ENCODE data around the gene PTOV1.

DNA sequence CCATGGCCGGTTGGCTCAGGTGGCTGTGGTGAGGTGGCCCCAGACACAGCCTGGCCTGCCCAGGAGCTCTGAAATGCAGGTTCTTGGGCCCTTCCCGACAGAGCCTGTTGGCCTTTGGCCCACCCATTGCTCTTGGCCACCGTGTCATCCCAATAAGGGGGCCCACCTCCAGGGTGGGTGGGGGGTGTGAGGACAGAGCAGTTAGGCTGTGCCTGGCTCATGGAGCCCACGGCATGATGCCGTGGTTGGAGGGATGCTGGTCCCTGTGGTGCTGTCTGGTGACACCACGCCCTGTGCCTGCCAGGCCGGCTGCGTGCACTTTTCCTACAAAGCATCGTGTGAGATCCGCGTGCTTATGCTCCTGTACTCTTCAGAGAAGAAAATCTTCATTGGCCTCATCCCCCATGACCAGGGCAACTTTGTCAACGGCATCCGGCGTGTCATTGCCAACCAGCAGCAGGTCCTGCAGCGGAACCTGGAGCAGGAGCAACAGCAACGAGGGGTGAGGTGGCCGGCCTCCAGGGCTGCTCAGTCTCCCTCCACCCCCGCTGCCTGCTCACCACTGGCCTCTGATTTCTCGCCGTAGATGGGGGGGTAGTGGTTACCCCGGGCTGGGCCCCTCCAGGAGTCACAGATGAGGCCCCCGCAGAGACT, 8.8 kb downstream of the PTOV1 start:
- TF ChIP-seq TAF1 (IDR thresholded peaks at IDR 0.05; ENCODE audit: low read depth) = no peak
- TF ChIP-seq, protein P1, sequence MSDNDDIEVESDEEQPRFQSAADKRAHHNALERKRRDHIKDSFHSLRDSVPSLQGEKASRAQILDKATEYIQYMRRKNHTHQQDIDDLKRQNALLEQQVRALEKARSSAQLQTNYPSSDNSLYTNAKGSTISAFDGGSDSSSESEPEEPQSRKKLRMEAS (IDR thresholded peaks at IDR 0.05) = no peak
- TF ChIP-seq YY1 (IDR thresholded peaks at IDR 0.05; ENCODE audit: low read depth) = no peak
- TF ChIP-seq EP300 (IDR thresholded peaks at IDR 0.05; ENCODE audit: borderline replicate concordance) = no peak
- no peak for TF ChIP-seq RAD21 (IDR thresholded peaks at IDR 0.05; ENCODE audit: low read depth)
- TF ChIP-seq EGR1 (IDR thresholded peaks at IDR 0.05) = no peak
- TF ChIP-seq NFIC (IDR thresholded peaks at IDR 0.05) = no peak
- TF ChIP-seq, protein P2, sequence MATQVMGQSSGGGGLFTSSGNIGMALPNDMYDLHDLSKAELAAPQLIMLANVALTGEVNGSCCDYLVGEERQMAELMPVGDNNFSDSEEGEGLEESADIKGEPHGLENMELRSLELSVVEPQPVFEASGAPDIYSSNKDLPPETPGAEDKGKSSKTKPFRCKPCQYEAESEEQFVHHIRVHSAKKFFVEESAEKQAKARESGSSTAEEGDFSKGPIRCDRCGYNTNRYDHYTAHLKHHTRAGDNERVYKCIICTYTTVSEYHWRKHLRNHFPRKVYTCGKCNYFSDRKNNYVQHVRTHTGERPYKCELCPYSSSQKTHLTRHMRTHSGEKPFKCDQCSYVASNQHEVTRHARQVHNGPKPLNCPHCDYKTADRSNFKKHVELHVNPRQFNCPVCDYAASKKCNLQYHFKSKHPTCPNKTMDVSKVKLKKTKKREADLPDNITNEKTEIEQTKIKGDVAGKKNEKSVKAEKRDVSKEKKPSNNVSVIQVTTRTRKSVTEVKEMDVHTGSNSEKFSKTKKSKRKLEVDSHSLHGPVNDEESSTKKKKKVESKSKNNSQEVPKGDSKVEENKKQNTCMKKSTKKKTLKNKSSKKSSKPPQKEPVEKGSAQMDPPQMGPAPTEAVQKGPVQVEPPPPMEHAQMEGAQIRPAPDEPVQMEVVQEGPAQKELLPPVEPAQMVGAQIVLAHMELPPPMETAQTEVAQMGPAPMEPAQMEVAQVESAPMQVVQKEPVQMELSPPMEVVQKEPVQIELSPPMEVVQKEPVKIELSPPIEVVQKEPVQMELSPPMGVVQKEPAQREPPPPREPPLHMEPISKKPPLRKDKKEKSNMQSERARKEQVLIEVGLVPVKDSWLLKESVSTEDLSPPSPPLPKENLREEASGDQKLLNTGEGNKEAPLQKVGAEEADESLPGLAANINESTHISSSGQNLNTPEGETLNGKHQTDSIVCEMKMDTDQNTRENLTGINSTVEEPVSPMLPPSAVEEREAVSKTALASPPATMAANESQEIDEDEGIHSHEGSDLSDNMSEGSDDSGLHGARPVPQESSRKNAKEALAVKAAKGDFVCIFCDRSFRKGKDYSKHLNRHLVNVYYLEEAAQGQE (IDR thresholded peaks at IDR 0.05; ENCODE audit: low read depth) = no peak
- no peak for TF ChIP-seq CEBPB (IDR thresholded peaks at IDR 0.05)
- TF ChIP-seq TCF12 (IDR thresholded peaks at IDR 0.05; ENCODE audit: low read depth) = no peak
- no peak for TF ChIP-seq TEAD4 (IDR thresholded peaks at IDR 0.05)
- no peak for TF ChIP-seq ZBTB7A (IDR thresholded peaks at IDR 0.05; ENCODE audit: low read depth)
- no peak for TF ChIP-seq CREB1 (IDR thresholded peaks at IDR 0.05; ENCODE audit: low read depth)
